K562 (cell line): Measurements from ENCODE around the gene SHANK1. TPM values are rescaled to one million over a fixed set of nuclear protein-coding genes. Genes with fewer than 3 reads are reported as not detected.

ENCODE experiments used
- BCOR ChIP-seq: fragments of 450-650 bp; IDR thresholded peaks from 2 replicates; pipeline ENCODE4 v1.6.1; 2016
- BRD9 ChIP-seq: fragments of 450-650 bp; IDR thresholded peaks from 2 replicates; pipeline ENCODE4 v1.6.1; 2018; ENCODE audit warnings: low read depth; ENCODE audit not compliant: partially characterized antibody
- CBFA2T3 ChIP-seq: fragments of 450-650 bp; IDR thresholded peaks from 2 replicates; pipeline ENCODE4 v1.6.1; 2017
- DPF2 ChIP-seq: fragments of 450-650 bp; IDR thresholded peaks from 2 replicates; pipeline ENCODE4 v1.6.1; 2016
- E2F4 ChIP-seq: sonication (generic); formaldehyde crosslinking; IDR thresholded peaks from 2 replicates; pipeline ENCODE4 v1.8.0; 2022; ENCODE audit warnings: mild to moderate bottlenecking, low read depth, missing genetic modification reagents
- NBN ChIP-seq: fragments of 450-650 bp; IDR thresholded peaks from 2 replicates; pipeline ENCODE4 v1.6.1; 2016; ENCODE audit warnings: low read depth, mild to moderate bottlenecking
- NFATC3 ChIP-seq: fragments of 450-650 bp; IDR thresholded peaks from 2 replicates; pipeline ENCODE4 v1.6.1; 2017; ENCODE audit warnings: mild to moderate bottlenecking
- NFYB ChIP-seq: IDR thresholded peaks from 2 replicates; pipeline ENCODE4 v1.6.1; 2011; ENCODE audit warnings: mild to moderate bottlenecking, moderate library complexity; ENCODE audit not compliant: insufficient read length; ENCODE audit errors: extremely low read depth
- NR4A1 ChIP-seq, 2 experiments: fragments of 250-450 bp in 1 of 2; fragments of 450-650 bp in 1 of 2; sonication (Bioruptor Pico) in 1 of 2; IDR thresholded peaks; 2 replicates each; pipeline versions ENCODE4 v1.4.0 to v1.6.1; 2016 to 2020; ENCODE audit warnings: mild to moderate bottlenecking in 2 of 2, missing compliant biosample characterization in 1 of 2, missing genetic modification characterization in 1 of 2, moderate library complexity in 1 of 2
- PTBP1 ChIP-seq: fragments of 200-400 bp; formaldehyde crosslinking; IDR thresholded peaks from 2 replicates; pipeline ENCODE4 v1.6.1; 2017; ENCODE audit warnings: low read depth, low read length
- RBFOX2 ChIP-seq: fragments of 200-400 bp; formaldehyde crosslinking; IDR thresholded peaks from 2 replicates; pipeline ENCODE4 v1.6.1; 2017; ENCODE audit warnings: low read depth, mild to moderate bottlenecking, low read length, moderate library complexity
- RREB1 ChIP-seq: fragments of 250-450 bp; sonication (Bioruptor Pico); IDR thresholded peaks from 2 replicates; pipeline ENCODE4 v1.4.0; 2020
- SPI1 ChIP-seq: IDR thresholded peaks from 2 replicates; pipeline ENCODE4 v1.6.1; 2011; ENCODE audit warnings: low read depth, low read length, control low read depth, borderline replicate concordance
- ZBTB17 ChIP-seq: fragments of 450-650 bp; formaldehyde crosslinking; IDR thresholded peaks from 2 replicates; pipeline ENCODE4 v1.4.0; 2020; ENCODE audit warnings: mild to moderate bottlenecking
- ZNF217 ChIP-seq: sonication (generic); formaldehyde crosslinking; IDR thresholded peaks from 2 replicates; pipeline ENCODE4 v1.8.0; 2022; ENCODE audit warnings: mild to moderate bottlenecking, missing genetic modification reagents
- ZNF311 ChIP-seq: fragments of 250-450 bp; sonication (Bioruptor Pico); IDR thresholded peaks from 2 replicates; pipeline ENCODE4 v1.4.0; 2020; ENCODE audit warnings: mild to moderate bottlenecking, moderate library complexity
- ZNF592 ChIP-seq: fragments of 450-650 bp; IDR thresholded peaks from 2 replicates; pipeline ENCODE4 v1.6.1; 2017; ENCODE audit warnings: antibody characterized with exemption, mild to moderate bottlenecking
- polyA plus RNA-seq, 8 experiments: library from polyadenylated mRNA; depleted of rRNA in 4 of 8; stranded (reverse) in 5 of 8; unstranded in 3 of 8; fragments of >200 nt; fragmentation: Nextera tagmentation in 2 of 8; fragmentation: Illumina TruSeq in 1 of 8; extraction: Ambion mirVana in 2 of 8; extraction: Trizol in 1 of 8; gene quantifications; 2 replicates each; pipeline versions ENCODE4 v1.2.1 to v1.2.3, GENCODE V29; 2011 to 2014; ENCODE audit warnings: inconsistent platforms in 1 of 8, missing spikeins in 1 of 8
- total RNA-seq, 7 experiments: library from RNA; depleted of rRNA in 6 of 7; stranded (reverse); fragments of >200 nt in 6 of 7; fragmentation: Illumina TruSeq in 2 of 7; extraction: Trizol in 2 of 7; gene quantifications; 2 replicates each; pipeline versions ENCODE4 v1.2.1 to v1.2.3, GENCODE V29; 2011 to 2021; ENCODE audit warnings: low replicate concordance in 1 of 7

Gene SHANK1
- total and polyA plus RNA-seq, 9 of the 15 experiments (the other 6 are each of a cell fraction or from before 2014, with no cell fraction given), result 0.33 to 1.3 (median 0.55) TPM; not detected in 2

- TF ChIP-seq ZBTB17 (CRISPR knock-in tag) (peak; percentile 53; the same call in 1 of the 2 replicates), NFATC3 (no peak), E2F4 (CRISPR knock-in tag) (peak; percentile 82; the same call in 1 of the 2 replicates), PTBP1 (no peak), BRD9 (peak; percentile 67), ZNF592 (peak; percentile 79), DPF2 (no peak), RBFOX2 (peak; percentile 81), NR4A1 (CRISPR knock-in tag; IDR thresholded peaks at IDR 0.05) (peak; percentile 48; the same call in 1 of the 2 replicates), NR4A1 (tag; IDR thresholded peaks at IDR 0.05) (0 out of 2 replicates have a peak, but pooled peaks have one; percentile 43), SPI1 (peak; percentile 66; the same call in 1 of the 2 replicates), ZNF217 (CRISPR knock-in tag) (no peak), NBN (peak; percentile 35; the same call in 1 of the 2 replicates), ZNF311 (CRISPR knock-in tag) (no peak), NFYB (no peak), RREB1 (CRISPR knock-in tag) (0 out of 2 replicates have a peak, but pooled peaks have one; percentile 12), CBFA2T3 (no peak), BCOR (peak; percentile 24; the same call in 1 of the 2 replicates)
- TF ChIP-seq, all 486 proteins: peak for 87
Observed at GRCh38 chr19:50725218-50725910, 5.8 kb upstream of the SHANK1 start (continued).
